GM21529 (cell line): ENCODE data around the gene CAMTA1.

Experiments used
- ATAC-seq: cut with Tn5 transposase; IDR thresholded peaks from one replicate; pipeline ENCODE4 v1.9.1; 2021; ENCODE audit not compliant: unreplicated experiment

Gene CAMTA1

GRCh38 chr1:7531562-7532340 is 746.5 kb downstream of the CAMTA1 start:
- no peak for ATAC-seq

GRCh38 chr1:7533006-7533405 is 747.8 kb downstream of the CAMTA1 start:
- no peak for ATAC-seq

DNA sequence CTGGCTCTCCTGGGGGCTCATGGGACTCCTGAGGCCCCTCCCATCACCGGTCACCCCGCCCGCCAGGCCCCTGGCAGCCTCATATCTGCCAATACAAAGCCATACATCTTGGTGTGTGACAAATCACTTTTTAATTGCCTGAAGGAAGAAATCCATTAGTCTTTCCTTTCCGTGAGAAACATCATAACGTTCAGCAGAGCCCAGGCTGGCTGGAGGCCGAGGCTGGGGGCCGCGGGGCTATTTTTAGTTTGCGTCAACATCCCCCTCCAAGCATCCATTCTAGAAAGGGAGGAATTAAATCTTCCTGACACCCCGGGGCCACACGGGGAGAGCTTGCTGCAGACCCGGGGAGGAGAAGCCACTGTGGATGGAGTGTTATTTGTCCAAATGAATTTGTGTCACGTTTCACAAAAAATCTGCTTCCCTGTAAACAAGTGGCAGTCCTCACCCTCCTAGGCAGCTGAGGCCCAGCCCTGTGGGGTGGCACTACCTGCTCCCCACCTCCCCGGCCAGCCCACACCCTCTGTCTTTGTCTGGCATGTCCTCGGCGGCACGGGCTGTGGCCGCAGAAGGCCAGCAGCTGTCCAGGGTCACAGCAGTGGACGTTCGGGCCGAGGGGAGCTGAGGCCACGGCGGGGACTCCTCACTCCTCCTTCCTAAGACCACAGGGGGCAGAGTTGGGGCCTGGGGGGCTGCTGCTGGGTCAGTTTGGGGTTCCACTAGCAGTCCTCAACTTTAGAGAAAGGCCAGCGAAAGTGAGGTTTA is 749.0 kb downstream of the CAMTA1 start:
- ATAC-seq, result no peak

- ATAC-seq, result no peak
These were observed 749.8 kb downstream of the CAMTA1 start for GRCh38 chr1:7535016-7535415.

GRCh38 chr1:7535934-7536878 is 751.0 kb downstream of the CAMTA1 start:
- no peak for ATAC-seq

- ATAC-seq, result no peak
These were observed 751.8 kb downstream of the CAMTA1 start for GRCh38 chr1:7536891-7537591.

DNA sequence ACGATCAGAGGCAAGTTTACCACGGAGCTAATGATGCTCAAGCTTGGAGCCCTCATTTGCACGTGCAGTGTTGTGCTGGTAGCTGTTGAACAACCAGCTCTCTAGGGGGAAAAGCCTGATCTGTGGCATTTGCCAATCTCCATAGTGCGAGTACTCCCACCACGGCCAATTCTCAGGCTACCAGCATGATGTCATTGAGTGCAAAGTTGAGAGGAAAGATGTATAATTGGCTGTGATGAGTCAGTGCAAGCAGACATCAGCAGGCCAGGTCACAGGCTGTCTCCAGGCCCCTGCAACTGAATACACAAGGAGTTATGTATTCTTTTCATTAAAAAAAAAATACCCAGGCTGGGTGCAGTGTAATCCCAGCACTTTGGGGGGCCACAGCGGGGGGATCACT is 752.8 kb downstream of the CAMTA1 start:
- ATAC-seq, result no peak

DNA sequence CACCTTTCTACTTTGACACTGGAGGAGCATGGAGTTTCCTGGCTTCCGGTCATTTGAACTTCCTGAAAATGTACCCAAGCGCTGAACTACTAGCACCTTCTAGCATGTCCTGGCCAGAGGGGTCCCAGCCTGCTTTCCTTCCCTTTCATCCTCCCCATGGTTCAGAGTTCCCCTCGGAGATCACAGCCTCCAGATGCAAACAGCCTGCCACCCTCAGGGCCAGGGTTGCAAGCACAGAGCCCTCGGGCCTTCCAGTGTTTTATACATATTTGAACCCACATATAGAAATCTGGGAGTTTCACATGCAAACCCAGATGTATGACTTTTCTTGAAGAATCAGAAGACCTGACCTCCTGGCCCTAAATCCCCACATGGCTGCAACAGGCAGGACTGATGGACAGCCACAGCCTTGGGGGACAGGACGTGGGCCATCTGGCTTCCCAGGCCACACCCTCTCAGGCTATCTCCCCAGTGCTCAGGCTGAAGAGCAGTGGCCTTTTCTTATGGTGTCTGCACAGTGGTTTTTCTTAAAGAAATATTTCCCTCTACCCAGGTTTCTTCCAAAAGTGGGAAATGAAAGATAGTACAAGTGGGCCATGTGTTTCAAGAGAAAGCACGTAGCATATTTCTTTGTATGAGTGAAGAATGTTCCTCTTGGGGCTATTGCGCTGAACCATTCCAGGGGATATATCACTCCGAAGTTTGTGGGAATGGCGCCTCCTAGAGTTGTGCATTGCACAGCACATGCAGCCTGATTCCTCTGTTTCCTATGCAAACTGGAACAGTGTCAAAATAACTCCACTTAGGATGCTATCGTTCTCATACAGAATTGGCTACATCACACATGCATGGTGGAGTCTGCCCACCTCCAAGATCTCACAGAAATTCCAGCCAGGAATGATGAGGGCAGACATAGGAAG is 753.9 kb downstream of the CAMTA1 start:
- ATAC-seq, result no peak

- no peak for ATAC-seq
These were observed 754.5 kb downstream of the CAMTA1 start for GRCh38 chr1:7539769-7540175.

- ATAC-seq, result no peak
These were observed 755.6 kb downstream of the CAMTA1 start for GRCh38 chr1:7540816-7541215.

GRCh38 chr1:7541629-7542028 is 756.4 kb downstream of the CAMTA1 start:
- ATAC-seq, result no peak

DNA sequence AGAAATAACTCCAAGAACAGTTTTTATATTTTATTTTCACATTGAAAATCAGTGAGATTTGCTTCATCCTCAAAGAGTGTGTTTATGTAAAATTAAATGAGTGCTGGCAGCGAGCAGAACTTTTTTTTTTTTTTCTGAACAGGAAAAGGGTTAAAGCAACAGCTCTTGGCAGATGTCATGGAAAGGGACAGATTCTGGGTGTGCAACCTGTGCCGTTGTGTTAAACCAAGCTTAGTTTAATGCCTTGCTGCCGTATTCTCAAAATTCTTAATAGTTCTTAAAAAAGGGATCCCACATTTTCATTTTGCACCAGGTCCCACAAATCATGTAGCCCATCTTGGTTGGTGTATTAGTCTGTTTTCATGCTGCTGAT is 758.5 kb downstream of the CAMTA1 start:
- ATAC-seq, result no peak

DNA sequence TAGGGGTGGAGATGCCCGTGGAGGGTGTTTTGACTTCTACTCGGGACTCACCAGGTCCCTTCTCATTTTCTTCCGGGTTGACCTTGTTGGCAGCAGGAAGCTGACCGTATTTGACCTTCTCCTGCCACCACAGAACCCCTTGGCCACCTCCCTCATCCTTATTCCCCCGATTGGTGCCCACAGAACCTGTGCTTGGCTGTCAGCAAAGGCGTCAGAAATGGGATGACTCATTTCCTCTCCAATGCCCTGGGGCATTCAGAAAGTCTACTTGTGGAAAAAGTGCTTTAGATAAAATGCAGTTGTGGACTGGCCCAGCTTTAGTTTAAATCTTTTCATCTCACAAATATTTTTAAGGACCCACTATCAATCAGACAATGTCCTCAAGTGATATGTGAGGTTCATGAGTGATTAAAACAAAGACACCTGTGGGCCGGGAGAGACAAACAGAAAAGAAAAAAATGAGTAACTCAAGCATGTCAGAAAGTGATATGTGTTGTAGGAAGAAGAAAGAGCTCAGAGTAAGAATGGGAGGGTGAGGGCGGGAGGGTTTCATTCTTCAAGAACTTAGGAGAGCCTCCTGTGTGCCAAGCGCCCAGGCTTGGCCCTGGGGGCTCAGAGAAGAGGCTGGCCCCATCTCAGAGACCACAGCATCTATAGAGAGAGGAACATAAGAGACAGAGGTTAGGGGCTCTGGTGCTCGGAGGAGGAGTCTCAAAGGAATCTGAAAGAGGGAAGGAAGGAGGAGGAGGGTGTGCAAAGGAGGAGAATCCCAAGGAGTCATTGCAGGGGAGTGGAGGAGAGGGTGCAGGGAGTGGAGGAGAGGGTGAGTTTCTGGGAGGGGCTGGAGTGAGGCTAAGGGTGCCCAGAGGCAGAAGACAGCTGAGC is 764.3 kb downstream of the CAMTA1 start:
- ATAC-seq, result no peak

DNA sequence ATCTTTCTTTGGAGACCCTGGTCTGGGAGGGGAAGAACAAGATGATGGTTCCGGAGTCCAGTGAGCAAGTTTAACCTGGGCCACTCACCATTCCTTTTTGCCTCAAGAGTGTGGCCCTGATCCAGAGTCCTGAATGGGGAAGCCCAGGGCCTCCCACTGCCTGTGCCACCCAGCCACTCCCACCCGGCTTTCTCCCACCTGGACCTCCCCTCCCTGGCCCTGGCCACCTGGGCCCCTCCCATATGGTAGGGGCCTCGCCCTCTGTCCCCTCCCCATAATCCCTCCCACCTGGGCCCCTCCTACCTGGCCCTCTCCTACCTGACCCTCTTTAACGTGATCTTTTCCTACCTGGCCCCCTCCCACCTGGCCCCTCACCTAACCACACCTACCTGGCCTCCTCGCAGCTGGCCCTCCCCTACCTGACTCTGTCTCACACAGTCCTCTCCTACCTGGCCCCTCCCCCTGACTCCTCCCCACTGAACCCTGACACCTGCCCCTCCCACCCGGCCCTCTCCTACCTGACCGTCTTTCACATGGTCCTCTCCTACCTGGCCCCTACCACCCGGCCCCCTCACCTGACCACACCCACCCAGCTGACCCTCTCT is 765.1 kb downstream of the CAMTA1 start:
- no peak for ATAC-seq

GRCh38 chr1:7550981-7551380 is 765.7 kb downstream of the CAMTA1 start:
- ATAC-seq, result no peak

DNA sequence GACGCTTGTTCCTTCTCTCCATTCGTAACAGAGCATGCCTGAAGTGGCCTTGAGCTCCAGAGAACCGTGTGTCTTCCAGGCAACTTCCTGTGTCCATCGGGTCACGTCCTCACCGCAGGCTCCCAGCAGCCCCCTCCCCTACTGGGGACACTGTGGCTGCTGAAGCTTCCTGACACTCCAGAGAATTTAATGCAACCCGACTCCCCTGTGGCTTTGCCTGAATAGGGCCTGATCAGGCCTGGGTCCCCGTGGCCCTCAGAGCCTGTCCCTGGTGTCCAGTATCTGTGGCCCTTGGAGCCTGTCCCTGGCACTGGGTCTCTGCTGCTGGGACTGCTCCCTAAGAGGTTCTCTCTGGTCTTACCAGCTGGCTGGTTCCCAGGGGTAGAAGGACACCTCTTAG is 766.2 kb downstream of the CAMTA1 start:
- ATAC-seq, result no peak

GRCh38 chr1:7552402-7552801 is 767.1 kb downstream of the CAMTA1 start:
- ATAC-seq, result no peak

- no peak for ATAC-seq
These were observed 767.9 kb downstream of the CAMTA1 start for GRCh38 chr1:7553042-7553690.
